PC-9 (cell line): ENCODE measurements around the gene APBA2.

Experiments used
- EZH2 ChIP-seq: fragments of 200-600 bp; sonication (generic); IDR thresholded peaks from 2 replicates; pipeline ENCODE4 v1.8.0; 2017; ENCODE audit warnings: antibody characterized with exemption, low read depth
- TF ChIP-seq, protein P1 (sequence below): fragments of 200-600 bp; sonication (generic); conservative IDR thresholded peaks from 2 replicates; pipeline ENCODE4 v1.6.1; 2017; ENCODE audit warnings: mixed run types, antibody characterized with exemption, mild to moderate bottlenecking, moderate library complexity

DNA sequence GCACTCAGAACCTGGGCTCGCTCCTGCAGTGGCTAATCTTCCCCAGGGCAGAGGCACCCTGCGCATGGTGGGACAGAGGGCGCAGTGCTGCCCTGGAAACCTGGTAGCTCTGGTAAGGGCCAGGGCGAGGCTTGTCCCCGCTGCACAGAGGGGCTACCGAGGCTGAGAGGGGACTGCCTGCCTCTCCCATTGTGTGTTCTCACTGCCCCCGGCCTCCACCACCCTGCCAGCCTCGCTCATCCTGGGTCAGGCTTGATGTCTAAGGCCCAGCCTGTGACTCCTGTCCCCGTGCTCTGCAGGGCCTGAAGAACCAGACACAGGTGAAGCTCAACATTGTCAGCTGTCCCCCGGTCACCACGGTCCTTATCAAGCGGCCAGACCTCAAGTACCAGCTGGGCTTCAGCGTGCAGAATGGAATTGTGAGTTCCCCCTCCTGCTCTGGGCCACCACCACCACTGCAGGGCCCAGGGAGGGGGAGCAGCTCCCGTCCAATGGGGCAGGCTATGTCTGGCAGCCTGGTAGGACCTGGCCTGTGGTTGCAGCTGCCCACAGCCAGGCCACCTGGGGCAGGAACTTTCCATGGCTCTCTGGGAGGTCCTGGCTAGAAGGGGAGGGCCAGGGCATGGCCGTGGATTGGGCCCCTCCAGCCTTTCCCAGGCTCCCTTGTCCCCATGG lies 222.3 kb downstream of the APBA2 start:
- TF ChIP-seq, protein P1, sequence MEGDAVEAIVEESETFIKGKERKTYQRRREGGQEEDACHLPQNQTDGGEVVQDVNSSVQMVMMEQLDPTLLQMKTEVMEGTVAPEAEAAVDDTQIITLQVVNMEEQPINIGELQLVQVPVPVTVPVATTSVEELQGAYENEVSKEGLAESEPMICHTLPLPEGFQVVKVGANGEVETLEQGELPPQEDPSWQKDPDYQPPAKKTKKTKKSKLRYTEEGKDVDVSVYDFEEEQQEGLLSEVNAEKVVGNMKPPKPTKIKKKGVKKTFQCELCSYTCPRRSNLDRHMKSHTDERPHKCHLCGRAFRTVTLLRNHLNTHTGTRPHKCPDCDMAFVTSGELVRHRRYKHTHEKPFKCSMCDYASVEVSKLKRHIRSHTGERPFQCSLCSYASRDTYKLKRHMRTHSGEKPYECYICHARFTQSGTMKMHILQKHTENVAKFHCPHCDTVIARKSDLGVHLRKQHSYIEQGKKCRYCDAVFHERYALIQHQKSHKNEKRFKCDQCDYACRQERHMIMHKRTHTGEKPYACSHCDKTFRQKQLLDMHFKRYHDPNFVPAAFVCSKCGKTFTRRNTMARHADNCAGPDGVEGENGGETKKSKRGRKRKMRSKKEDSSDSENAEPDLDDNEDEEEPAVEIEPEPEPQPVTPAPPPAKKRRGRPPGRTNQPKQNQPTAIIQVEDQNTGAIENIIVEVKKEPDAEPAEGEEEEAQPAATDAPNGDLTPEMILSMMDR, result no peak
- no peak for TF ChIP-seq EZH2
